Measurements from ENCODE around the gene ITFG1. TPM values are rescaled to one million over a fixed set of nuclear protein-coding genes. Genes with fewer than 3 reads are reported as not detected.

Gene ITFG1
- polyA plus RNA-seq (ENCODE audit: insufficient read length in 3 of 3): 100 to 1,000 TPM; 130 to 137 (median 135) TPM

DNA sequence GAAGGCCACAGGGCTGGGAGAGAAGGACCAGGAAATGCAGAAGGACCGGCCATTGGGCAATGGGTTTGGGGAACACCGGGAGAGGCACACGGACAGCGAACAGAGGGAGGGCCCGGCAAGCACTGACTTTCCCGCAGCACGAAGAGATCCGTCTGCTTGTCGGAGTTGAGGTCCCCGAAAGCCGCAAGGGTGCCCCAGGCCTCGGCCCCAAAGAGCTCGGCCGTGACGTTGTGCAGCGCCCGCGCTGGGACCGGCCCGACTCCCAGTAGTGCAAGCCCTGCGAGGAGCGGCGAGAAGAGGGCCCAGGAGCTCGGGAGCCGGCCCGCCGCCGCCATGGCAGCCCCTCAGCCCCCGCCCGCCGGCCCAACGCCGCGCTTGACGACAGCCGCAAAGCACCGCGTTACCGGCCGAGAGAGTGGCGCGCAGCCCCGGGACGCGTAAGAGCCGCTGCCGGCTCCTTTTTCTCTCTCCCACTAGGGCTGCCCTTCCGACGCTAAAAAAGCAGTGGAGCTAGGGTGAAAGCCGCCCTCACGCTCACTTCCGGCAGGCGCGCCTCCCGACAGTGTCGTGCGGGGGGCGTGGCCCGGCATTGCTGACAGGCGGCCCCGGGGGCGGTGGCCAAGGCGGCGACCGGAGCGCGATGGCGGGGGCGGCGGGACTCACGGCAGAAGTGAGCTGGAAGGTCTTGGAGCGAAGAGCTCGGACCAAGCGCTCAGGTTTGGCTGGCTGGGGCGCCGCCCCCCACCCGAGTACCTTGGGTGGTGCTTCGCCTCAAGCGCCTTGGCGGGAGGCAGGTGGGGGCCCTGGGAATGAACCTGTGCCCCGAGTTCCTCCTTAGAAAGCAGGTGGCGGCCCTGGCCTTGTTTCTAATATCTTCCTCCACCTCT is at the start of gene ITFG1, which contains the start of gene PHKB:
Gene ITFG1, minus strand, starts transcription at position 353 of the 887 bp plus-strand sequence. Its CDS starts 18 bp downstream, at position 335.
Gene PHKB, plus strand, starts transcription at position 621 of the 887 bp plus-strand sequence. Its CDS starts 20 bp downstream, at position 641.
- DNase-seq (ENCODE audit: low read depth in 3 of 3, low spot score in 2 of 3): peak; percentile 73 to 85 (median 80)

DNA sequence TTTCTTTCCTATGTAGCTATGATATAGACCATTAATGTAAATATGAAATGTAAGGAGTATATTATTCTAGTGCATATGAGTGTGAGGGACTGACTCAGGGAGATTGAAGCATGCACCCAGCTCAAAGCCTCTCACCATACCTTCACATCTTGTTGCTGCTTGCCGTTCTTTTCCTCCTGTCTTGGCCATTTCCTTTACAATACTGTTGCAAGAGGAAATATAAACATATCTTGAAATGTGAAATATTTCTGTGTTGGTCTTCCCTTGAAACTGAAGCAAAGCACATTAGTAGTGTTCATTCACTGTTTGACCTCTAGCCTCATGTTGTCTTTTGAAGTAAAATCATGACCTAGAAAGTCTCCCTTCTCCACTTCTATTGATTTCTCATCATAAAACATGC is 46.8 kb upstream of the ITFG1 start:
- no peak for DNase-seq (ENCODE audit: low read depth in 3 of 3, low spot score in 2 of 3)

DNA sequence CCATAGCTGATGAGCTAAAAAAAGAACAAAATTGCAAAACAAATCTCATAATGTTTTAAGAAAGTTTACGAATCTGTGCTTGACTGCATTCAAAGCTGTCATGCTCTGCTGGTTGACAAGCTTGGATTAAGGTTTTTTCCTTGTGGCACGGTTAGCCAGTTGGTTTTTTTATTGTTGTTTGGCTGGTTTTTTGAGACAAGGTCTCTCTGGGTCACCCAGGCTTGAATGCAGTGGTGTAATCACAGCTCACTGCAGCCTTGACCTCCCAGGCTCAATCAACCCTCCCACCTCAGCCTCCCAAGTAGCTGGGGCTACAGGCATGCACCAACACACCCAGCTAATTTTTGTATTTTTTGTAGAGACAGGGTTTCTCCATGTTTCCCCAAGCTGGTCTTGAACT is 45.9 kb upstream of the ITFG1 start:
- DNase-seq (ENCODE audit: low read depth in 3 of 3, low spot score in 2 of 3): no peak

DNA sequence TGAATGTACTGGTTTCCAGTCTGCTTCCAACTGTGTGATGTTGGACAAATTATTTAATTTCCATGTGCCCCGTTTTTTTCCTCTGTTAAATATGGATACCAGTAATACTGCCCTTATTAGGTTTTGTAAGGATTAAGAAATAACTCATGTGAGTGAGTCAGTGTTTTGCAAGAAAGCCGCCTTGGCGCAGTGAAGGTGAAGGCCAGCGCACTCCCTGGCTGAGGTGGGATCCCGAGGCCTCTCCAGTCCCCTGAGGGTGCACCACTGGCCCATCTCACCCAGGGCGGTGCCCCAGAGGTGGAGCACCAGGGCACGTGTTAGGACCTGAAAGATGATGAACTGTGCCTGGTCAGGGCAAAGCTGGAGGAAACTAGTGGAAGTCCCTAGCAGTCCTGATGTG is 43.7 kb upstream of the ITFG1 start:
- no peak for DNase-seq (ENCODE audit: low read depth in 3 of 3, low spot score in 2 of 3)

DNA sequence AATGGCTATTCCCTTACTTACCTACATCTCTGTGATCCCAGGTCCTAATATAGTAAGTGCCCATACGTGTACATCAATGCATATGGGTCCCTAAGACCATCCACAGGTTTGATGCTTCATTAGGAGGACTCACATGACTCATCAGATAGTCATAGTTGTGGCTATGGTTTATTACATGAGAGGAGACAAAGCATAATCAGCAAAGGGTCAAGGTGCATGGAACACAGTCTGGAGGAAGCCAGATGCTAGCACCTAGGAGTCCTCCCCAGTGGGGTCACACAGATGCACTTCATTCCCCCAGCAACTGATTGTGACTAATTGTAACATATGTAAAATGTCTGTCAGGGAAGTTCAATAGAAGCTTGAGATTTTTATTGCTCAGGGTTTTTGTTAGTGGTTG is 43.1 kb upstream of the ITFG1 start:
- DNase-seq (ENCODE audit: low read depth in 3 of 3, low spot score in 2 of 3): no peak

DNA sequence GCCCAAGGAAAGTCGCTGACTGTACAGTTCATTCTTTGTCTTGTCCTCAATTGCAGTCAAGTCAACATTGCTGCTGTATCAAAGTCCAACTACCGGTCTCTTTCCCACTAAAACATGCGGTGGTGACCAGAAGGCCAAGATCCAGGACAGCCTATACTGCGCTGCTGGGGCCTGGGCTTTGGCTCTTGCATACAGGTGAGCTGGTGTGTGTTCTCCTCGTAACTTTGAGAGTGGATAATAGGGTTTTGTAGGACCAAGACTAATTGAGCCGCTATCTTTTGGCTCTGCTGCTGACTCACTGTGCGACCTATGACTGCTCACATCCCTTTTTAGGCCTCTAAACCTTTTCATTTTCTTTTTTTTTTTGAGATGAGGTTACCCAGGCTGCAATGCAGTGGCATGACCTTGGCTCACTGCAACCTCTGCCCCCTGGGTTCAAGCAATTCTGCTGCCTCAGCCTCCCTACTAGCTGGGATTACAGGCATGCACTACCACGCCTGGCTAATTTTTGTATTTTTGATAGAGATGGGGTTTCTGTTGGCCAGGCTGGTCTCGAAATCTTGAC is 38.9 kb upstream of the ITFG1 start:
- DNase-seq (ENCODE audit: low read depth in 3 of 3, low spot score in 2 of 3): no peak

DNA sequence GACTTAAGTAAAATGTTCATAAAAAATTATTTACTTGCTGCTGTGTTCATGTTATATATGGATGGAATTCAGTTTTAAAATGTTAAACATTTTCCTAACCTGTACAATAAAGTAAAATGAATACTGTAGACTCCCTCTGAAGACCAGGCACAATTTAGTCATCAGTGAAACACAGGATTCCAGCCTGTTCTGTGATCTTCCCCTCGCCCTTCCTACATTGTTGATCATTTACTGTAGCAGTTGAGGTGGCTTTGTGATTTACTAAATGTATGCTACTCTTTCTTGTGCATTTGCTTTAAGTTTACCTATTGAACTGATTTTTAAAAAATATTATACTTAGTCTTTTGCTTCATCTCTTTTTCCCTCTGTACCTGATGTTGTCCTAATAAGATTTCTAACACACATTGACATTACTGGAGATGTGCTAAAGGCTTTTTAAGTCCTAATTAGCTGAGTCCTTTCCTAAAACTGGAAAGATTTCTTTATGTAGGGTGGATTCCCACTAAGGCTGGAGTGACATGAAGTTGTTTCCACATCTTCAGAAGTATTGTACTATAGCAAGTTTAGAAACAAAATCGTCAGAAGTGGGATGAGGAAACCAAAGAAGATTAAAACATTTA is 38.3 kb upstream of the ITFG1 start:
- no peak for DNase-seq (ENCODE audit: low read depth in 3 of 3, low spot score in 2 of 3)

DNA sequence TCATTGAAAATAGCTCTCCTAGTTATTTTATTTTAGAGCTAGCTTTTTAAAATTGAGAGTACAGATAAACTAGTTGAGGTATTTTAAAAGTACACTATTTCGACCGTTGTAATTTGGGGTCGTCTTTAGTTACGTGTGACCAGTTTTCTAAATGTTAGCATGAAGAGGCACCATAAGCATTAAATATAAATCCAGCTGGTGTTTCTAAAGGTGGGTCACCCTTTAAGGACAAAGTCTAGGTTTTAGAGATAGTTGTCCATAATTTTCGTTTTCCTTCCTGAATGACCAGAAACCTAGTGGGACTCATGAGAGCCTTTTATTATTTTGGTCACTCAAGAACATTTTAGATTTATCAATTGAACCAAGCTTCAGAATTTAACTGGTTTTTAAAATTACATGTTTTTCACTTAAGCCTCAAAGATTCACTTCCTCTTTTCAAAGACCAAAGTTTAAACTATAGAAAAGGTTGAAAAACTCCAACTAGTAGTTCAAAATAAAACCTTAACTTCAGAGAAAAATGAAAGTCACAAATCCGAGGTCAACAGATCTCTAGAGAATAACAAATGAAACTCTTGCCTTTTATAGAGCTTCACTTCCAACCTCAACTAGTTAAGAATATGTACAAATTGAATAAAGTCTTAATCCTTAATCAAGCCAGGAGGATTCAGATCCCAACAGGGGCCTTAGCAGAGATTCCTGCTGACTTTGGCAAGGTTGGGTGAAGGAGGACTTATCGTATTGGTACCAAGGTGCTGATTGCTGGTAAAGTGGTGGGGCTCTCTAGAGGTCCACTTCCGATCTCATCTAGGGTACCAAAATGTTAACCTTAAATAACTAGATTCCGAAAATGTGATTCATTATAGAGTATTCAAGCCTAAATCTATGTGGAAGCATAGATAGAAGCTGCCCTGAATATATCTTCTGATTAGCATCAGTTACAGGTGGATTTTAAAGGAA is 32.8 kb upstream of the ITFG1 start:
- DNase-seq (ENCODE audit: low read depth in 3 of 3, low spot score in 2 of 3): no peak

DNA sequence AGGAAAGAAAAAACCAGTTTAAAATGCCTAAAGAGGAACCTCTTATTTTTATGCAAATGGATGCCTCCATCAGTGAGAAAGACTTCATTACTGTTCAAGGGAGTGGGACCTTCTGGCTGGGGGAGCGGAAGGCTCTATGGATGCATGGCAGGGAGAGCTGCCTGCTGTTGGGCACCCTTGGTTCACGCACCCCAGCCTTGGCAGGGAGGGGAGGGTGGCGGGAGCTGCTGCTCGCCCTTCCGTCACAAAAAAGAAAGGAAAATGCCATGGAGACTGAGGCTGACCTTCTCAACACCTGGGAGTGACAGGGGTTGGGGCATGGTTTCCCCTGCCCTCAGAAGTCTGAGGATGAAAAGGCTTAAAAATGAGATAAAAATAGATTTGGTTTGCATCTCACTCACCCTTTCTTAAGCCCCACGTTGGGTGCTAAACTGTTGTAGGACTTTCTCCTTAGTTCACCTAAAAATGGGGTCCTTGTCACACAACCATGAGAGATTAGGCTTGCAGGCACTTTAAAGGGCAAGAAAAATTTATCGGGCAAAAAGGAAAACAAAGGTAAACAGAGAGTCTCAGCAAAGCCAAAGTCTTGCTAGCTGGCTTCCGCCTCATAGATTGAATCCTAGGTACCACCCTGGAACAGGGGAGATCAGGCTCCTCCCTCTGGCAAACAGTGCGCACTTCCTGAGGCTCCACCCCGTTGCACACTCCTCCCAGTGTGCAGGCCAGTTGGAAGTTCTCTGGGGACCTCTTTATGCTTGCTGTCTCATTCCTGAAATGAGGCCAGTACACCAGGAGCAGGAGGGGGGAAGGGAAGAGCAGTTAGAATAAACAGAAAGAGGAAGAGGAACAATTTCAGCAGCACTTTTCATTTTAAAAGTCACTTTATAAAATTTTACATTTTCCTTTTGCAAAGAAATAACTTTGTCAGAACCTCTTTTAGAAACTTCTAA is 31.8 kb upstream of the ITFG1 start:
- DNase-seq (ENCODE audit: low read depth in 3 of 3, low spot score in 2 of 3): peak in 1 of 3 donors; percentile 3

DNA sequence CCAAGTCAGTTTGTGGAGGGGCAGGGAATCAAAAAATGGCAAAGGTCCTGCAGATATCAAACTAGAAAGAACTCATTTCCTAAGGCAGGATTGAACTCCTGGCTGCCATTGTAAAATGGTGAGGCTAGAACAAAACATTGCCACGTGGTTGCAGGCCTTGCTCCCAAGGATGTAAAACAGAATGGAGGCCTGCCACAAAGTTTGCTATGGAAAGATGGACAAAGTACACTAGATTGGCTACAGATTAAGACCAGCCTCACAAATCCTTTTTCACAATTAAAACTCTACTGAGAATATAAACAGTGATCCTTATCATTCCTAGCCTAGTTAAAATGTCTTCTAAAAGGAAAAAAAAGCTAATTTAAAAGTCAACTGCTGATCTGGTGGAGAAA is 31.2 kb upstream of the ITFG1 start:
- DNase-seq (ENCODE audit: low read depth in 3 of 3, low spot score in 2 of 3): no peak

DNA sequence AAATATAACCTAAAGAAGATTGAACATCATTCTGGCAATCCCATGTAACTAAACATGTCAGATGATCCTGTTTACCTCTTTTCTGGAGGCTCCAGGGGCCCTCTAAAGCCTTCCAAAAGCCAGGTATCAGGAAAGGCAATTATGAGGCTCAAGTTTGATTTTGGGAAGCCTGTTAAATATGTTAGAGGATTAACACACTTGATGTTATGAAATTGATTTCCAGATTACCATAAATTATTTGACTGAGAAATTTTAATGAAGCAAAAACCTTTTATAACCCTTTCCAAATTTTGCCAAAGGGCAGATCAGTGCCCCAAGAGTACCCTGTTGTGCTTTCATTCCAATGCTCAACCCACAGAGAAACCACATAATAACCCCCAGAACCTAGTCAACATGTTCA is 29.6 kb upstream of the ITFG1 start:
- no peak for DNase-seq (ENCODE audit: low read depth in 3 of 3, low spot score in 2 of 3)

DNA sequence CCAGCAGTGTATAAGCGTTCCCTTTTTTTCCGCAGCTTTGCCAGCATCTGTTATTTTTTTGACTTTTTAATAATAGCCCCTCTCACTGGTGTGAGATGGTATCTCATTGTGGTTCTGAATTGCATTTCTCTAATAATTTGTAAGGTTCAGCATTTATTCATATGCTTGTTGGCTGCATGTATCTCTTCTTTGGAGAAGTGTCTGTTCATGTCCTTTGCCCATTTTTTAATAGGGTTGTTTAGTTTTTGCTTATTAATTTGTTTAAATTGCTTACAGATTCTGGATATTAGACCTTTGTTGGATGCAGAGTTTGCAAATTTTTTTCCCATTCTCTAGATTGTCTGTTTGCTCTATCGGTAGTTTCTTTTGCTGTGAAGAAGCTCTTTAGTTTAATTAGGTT is 27.2 kb upstream of the ITFG1 start:
- no peak for DNase-seq (ENCODE audit: low read depth in 3 of 3, low spot score in 2 of 3)

DNA sequence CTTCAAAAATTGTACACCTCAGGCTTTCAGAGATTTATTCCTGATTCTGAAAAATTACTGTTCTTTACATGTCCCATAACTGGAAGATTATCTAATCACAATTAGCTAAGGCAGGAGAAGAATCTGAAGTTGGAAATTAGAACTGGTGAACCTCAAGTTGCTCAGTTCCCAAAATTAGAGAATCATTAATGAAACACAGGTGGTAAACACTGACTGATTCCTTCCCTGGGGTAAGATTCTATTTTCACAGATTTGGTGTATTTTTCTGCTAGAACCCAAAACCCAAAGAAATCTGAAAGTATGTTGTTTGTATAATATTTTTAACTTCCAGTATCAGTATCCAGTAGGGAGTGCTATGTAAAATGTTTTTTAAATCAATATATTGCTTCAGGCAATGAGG is 26.0 kb upstream of the ITFG1 start:
- no peak for DNase-seq (ENCODE audit: low read depth in 3 of 3, low spot score in 2 of 3)

DNA sequence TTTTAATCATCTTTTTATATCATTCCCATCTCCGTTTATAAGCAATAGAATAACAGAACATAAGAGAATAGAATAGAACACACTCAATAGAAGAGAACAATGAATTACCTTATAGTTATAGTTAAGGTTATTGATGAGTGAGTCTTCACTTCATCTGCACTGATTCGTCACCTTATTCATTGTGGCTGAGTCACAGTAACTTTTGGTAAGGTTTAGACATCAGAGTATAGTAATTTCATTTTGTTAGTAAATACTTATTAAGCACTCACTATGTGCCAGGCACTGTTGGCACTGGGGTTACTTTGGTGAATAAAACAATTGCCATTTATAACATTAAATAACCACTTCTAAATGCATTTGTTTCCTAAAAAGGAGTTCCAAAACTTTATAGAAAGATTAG is 22.8 kb upstream of the ITFG1 start:
- DNase-seq (ENCODE audit: low read depth in 3 of 3, low spot score in 2 of 3): no peak

DNA sequence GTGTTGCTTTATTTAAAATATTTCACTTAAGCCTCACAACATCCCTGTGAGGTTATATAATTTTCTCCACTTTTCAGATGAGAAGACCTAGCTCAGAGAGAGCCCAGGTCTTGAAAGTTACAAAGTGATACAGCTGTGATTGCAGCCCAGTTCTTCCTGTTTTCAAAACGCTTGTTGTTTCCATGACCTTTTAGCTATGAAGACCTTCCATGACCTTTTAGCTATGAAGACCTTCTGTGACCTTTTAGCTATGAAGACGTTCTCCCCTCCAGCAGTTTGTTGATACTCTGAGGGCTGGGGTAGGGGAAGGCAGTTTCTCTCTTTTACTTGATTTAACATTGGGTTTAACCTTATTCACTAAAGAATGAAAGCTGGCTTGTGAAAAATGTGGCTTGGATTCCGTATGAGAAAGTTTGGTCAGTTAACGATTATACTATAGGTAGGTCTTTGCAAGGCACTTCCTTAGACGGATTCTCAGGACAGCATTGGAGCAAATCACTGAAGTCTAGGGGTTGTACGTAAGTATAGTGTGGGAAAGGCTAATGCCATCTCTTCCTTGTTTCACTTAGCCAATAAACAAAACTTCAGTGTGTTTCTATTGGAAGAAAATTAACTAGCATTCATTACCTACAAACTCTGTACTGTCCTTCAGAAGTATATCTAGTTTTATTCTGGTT is 21.0 kb upstream of the ITFG1 start:
- no peak for DNase-seq (ENCODE audit: low read depth in 3 of 3, low spot score in 2 of 3)

DNA sequence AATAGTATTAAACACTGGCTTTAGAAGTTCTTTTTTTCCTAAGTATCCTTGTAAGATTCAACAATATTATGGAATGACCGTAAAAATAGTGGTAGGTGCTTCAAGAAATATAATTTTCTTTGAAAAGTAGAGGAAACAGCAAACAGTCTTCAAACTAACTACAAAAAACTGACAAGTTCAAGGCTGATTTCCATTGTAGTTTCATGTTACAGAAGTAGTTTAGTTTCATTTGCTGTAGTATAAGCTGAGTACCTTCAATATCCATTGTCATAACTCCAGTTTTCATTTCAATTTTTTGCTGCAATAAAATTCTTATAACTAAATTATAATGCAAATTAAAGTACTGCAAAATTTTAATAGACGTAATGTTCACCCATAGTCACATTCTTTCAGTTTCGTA is 19.5 kb upstream of the ITFG1 start:
- DNase-seq (ENCODE audit: low read depth in 3 of 3, low spot score in 2 of 3): no peak

DNA sequence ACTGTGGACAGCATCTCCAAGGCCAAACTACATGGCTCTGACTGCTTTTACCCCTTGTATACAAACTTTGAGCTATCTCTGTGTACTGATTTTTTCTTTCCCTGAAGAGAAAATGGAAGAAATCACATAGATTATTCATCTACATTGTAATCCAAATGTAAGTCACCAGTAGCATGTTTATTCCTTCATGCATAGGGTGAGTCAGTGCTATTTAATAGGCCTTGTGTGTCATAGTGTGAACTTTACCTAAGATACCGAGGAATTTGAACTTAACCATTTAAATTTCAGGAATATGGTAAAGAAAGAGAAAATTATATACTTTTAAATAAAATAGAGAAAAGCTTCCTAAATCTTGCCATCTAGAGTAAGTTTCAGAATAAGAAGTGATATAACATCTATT is 16.8 kb upstream of the ITFG1 start:
- DNase-seq (ENCODE audit: low read depth in 3 of 3, low spot score in 2 of 3): no peak

DNA sequence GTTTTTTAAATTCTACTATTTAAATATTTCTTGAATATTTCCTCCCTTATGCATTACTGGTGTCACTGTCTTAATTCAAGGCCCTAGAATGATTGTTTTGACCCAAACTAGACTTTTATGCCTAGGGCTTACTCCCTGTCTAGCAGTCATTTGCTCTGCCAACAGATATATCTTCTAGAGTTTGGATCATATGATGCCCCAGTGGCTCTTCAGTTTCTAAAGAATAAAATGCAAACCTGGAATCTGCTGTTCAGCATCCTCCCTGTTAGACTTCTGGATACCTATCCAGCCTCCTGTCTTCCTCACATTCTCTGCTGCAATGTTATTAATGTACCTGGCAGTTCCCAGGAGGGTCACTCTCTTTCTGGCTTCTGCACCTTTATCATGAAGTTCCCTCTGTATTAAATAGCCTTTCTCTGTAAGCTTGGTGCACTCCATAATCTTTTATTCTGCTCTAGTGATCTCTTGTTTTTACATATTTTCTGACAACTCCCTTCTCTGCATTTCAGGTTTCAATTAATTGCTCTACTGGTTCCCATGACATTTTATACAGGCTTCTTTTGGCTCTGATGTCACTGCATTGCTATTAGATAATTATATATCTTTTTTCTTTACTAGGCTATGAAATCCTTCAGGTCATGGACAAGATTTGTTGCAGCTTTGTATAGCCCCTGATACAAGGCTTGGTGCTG is 15.9 kb upstream of the ITFG1 start:
- no peak for DNase-seq (ENCODE audit: low read depth in 3 of 3, low spot score in 2 of 3)

All from right renal cortex interstitium (tissue), 3 donors.